Natural killer cell (primary cell): ENCODE data around the gene PPIP5K1. TPM values are rescaled to one million over a fixed set of nuclear protein-coding genes. Genes with fewer than 3 reads are reported as not detected.

Experiments used
- ATAC-seq, 3 donors: fragments of 150-1000 bp in 2 of 3; fragments of 200-7000 bp in 1 of 3; cut with Tn5 transposase; 1 replicate in 1 of 3; 2 replicates in 2 of 3; pipeline ENCODE4 v1.10.0; 2021; ENCODE audit warnings: mild to moderate bottlenecking in 2 of 3, moderate library complexity in 2 of 3
- DNase-seq, 2 donors: peaks; one replicate each; pipeline versions ENCODE4 v3.0.0 to v3.0.0-alpha.2; 2013 to 2021; ENCODE audit warnings: mixed read lengths in 1 of 2
- H3K27ac ChIP-seq: one replicate; pipeline ENCODE4 v1.5.1; 2013; ENCODE audit warnings: mild to moderate bottlenecking, low read length
- H3K27me3 ChIP-seq: one replicate; pipeline ENCODE4 v1.6.1; 2013; ENCODE audit warnings: low read length; ENCODE audit not compliant: control insufficient read depth, insufficient read depth
- H3K36me3 ChIP-seq: one replicate; pipeline ENCODE4 v1.6.1; 2013; ENCODE audit warnings: low read length; ENCODE audit not compliant: control insufficient read depth, insufficient read depth
- H3K4me1 ChIP-seq: one replicate; pipeline ENCODE4 v1.6.1; 2013; ENCODE audit warnings: low read length; ENCODE audit not compliant: control insufficient read depth, insufficient read depth
- H3K4me3 ChIP-seq: one replicate; pipeline ENCODE4 v1.5.1; 2013; ENCODE audit warnings: low read length
- H3K9me3 ChIP-seq: one replicate; pipeline ENCODE4 v1.6.1; 2013; ENCODE audit warnings: low read length; ENCODE audit not compliant: control insufficient read depth, insufficient read depth
- H3K27ac Mint-ChIP-seq, 2 donors: one replicate each; pipeline ENCODE4 v1.8.0; 2022; ENCODE audit warnings: mild to moderate bottlenecking in 2 of 2, mixed read lengths in 2 of 2, moderate library complexity in 1 of 2
- H3K27me3 Mint-ChIP-seq, 2 donors: one replicate each; pipeline ENCODE4 v1.8.0; 2022; ENCODE audit warnings: low read depth in 2 of 2, mixed read lengths in 2 of 2
- H3K36me3 Mint-ChIP-seq: one replicate; pipeline ENCODE4 v1.8.0; 2022; ENCODE audit warnings: mixed read lengths
- H3K4me1 Mint-ChIP-seq, 2 donors: one replicate each; pipeline ENCODE4 v1.8.0; 2022; ENCODE audit warnings: mixed read lengths in 2 of 2
- H3K4me3 Mint-ChIP-seq: one replicate; pipeline ENCODE4 v1.8.0; 2022; ENCODE audit warnings: mild to moderate bottlenecking, moderate library complexity, mixed read lengths
- H3K9me3 Mint-ChIP-seq, 2 donors: one replicate each; pipeline ENCODE4 v1.8.0; 2022; ENCODE audit warnings: mixed read lengths in 2 of 2
- CTCF ChIP-seq: fragments of 200-600 bp; IDR thresholded peaks from one replicate; pipeline ENCODE4 v1.8.0; 2022; ENCODE audit warnings: antibody characterized with exemption
- WGBS: methylation state at CpG from one replicate; pipeline ENCODE4 v1.1.7; 2013; ENCODE audit warnings: missing lambda C conversion rate; ENCODE audit not compliant: insufficient coverage; 5-methylcytosine and 5-hydroxymethylcytosine counted together
- intact Hi-C: fragments of 100-400 bp; cut with micrococcal nuclease; formaldehyde crosslinking; loops from one replicate; pipeline ENCODE4 v1.14.2; 2022
- total RNA-seq, 4 donors: library from RNA; stranded (reverse); fragments of 120-200 nt in 1 of 4; gene quantifications; one replicate each; pipeline versions ENCODE4 v1.2.3 to v1.2.4, GENCODE V29; 2013 to 2022

Gene PPIP5K1
- total RNA-seq, 3 donors from 2014 or later (not counting 1 experiment from before 2014, with no cell fraction given): 28.2 to 45.9 (median 38.2) TPM

GRCh38 chr15:43498990-43499389 is 91.0 kb downstream of the PPIP5K1 start:
- no peak overlapping the region for H3K4me3 ChIP-seq
- no peak overlapping the region for H3K27ac ChIP-seq
- Mint-ChIP-seq H3K4me1 (no peaks in the 10 kb centered on the region), H3K36me3 (no peaks in the 10 kb centered on the region), H3K27ac (no peak overlapping the region), H3K9me3 (no peaks in the 10 kb centered on the region), H3K27me3 (no peaks in the 10 kb centered on the region), H3K4me3 (no peak overlapping the region)
- H3K9me3 ChIP-seq: no peaks in the 10 kb centered on the region
- H3K27me3 ChIP-seq: no peaks in the 10 kb centered on the region
- ATAC-seq (no peak), DNase-seq (no peak)
- 83% methylated on average over 2 of the region's 3 CpGs for WGBS
- TF ChIP-seq CTCF: no peak
- intact Hi-C loops: no loop called here
- no peaks in the 10 kb centered on the region for H3K4me1 ChIP-seq
- no peaks in the 10 kb centered on the region for H3K36me3 ChIP-seq

GRCh38 chr15:43493703-43494472 is 96.1 kb downstream of the PPIP5K1 start:
- 87% methylated on average over 6 of the region's 7 CpGs for WGBS
- H3K36me3 ChIP-seq: no peaks in the 10 kb centered on the region
- intact Hi-C loops: loop anchor here (1.0 kb wide), 1 partner anchor 16 kb away; no protein-coding TSS in a partner anchor
- H3K36me3 Mint-ChIP-seq: peaks cover 7% of the 10 kb centered on the region
- H3K4me1 Mint-ChIP-seq: peaks cover 24 to 27% of the 10 kb centered on the region in 2 donors
- H3K4me3 ChIP-seq: peak overlapping the region; percentile 75
- ATAC-seq (no peak), DNase-seq (no peak)
- H3K4me1 ChIP-seq: peaks cover 4% of the 10 kb centered on the region
- peak overlapping the region; percentile 82 for H3K27ac ChIP-seq
- no peaks in the 10 kb centered on the region for H3K27me3 Mint-ChIP-seq
- H3K9me3 Mint-ChIP-seq: no peaks in the 10 kb centered on the region
- no peaks in the 10 kb centered on the region for H3K9me3 ChIP-seq
- TF ChIP-seq CTCF: no peak
- no peaks in the 10 kb centered on the region for H3K27me3 ChIP-seq
- H3K4me3 Mint-ChIP-seq: peak overlapping the region; percentile 97
- H3K27ac Mint-ChIP-seq: peak overlapping the region; percentile 93 to 95

GRCh38 chr15:43492673-43493601 is 97.1 kb downstream of the PPIP5K1 start, which contains the start of gene TP53BP1:
TP53BP1 (minus strand) TSS chr15:43493156; CDS start chr15:43493043, 113 bp downstream.
- TF ChIP-seq CTCF: no peak
- peak within 1 kb of the TSS; percentile 75 for H3K4me3 ChIP-seq
- DNase-seq (peak; percentile 93 to 97), ATAC-seq (peak; percentile 97 to 100 (median 99))
- under 1% methylated on average over 54 of the region's 54 CpGs for WGBS
- Mint-ChIP-seq H3K27ac (peak within 1 kb of the TSS; percentile 93 to 95), H3K9me3 (no peaks in the 10 kb centered on the region), H3K36me3 (peaks cover 7% of the 10 kb centered on the region), H3K4me1 (peaks cover 24 to 28% of the 10 kb centered on the region in 2 donors), H3K4me3 (peak within 1 kb of the TSS; percentile 97), H3K27me3 (no peaks in the 10 kb centered on the region)
- no peaks in the 10 kb centered on the region for H3K36me3 ChIP-seq
- peak within 1 kb of the TSS; percentile 82 for H3K27ac ChIP-seq
- H3K9me3 ChIP-seq: no peaks in the 10 kb centered on the region
- no peaks in the 10 kb centered on the region for H3K27me3 ChIP-seq
- intact Hi-C loops: loop anchor here (1.0 kb wide), 1 partner anchor 17 kb away; no protein-coding TSS in a partner anchor
- peaks cover 4% of the 10 kb centered on the region for H3K4me1 ChIP-seq
